ENCODE data around the gene SUV39H2. TPM values are rescaled to one million over a fixed set of nuclear protein-coding genes. Genes with fewer than 3 reads are reported as not detected.
"Not testable (repeated sequence)": the region's sequence is repeated elsewhere in the genome, so short reads cannot be mapped to it uniquely, and the experiment has no call there.

The SUV39H2 gene
- polyA plus RNA-seq, 3 donors: 1.6 to 4.5 (median 4.5) TPM

DNA sequence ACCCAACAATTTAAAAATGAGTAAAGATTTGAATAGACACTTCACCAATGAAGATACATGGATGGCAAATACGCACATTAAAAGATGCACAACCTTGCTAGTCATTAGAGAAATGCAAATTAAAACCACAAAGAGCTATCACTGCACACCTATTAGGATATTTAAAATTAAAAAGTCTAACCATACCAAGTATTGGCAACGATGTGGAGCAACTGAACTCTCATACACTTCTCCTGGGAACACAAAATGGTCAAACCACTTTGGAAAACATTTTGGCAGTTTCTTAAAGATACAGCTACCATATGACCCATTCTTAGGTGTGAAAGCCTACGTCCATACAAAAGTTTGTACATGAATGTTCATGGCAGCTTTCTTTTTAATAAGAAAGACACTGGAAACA lies 39.2 kb downstream of the SUV39H2 start:
- 97 to 98% (median 98%) methylated on average over 3 of the region's 3 CpGs for WGBS, 3 donors
- no peak overlapping the region for H3K27ac ChIP-seq (ENCODE audit: low read depth, low read length)

DNA sequence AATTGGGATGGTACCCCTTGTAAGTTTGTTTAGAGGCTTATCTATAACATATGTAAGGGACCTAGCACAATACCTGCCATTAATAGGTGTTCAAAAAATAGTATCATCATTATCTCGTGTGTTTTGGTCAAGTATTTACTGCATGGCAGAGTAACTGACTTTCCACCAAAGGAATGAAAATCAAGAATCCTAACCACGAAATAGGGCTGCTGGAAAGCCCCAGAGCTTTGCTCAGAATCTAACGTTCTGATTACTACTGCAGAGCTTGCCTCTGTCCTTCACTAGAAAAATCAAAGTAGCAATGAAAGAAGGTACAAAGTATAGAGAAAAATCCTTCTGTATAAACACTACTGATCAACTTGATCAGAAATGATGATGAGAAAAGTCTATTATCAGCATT lies 40.3 kb downstream of the SUV39H2 start:
- WGBS, 3 donors: 84 to 92% (median 92%) methylated on average over 3 of the region's 3 CpGs
- no peak overlapping the region for H3K27ac ChIP-seq (ENCODE audit: low read depth, low read length)

DNA sequence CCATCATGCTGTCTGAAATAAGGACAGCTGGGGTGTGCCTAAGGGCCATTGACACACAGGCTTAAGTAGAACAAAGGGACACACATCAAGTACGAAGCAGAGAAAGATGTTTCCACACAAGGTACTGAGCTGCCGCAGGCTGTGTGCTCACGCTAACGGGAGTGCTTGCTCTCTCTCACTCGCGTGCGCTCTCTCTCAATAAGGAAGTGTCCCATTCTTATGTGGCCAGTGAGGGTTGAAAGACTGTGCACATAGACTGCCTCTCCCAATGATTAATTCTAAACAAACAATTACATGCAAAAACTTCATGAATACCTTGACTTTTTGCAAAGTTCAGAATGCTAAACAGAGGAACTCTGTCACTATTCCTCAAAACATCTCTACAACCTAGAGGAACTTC lies 45.3 kb downstream of the SUV39H2 start:
- 94 to 97% (median 96%) methylated on average over 7 of the region's 7 CpGs for WGBS, 3 donors

DNA sequence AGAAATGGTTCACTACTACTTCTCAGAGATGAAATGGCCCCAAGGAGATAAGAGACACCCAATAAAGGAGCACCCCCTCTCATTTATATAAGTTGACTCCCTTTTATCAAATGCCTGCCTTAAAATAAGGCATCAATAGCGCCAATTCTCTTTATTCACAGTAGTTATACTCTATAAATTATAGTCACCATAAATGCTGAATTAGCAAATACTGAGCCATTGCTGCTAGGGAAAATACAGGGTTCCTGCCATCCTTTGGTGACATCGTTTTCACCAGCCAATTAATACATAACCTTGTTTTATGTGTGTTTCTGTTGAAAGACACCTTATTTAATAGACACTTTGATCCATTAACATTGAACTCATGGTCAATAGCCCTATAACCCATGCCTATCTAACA lies 46.6 kb downstream of the SUV39H2 start:
- 97 to 99% (median 99%) methylated on average over 2 of the region's 2 CpGs for WGBS, 3 donors
- no peak overlapping the region for H3K27ac ChIP-seq (ENCODE audit: low read depth, low read length)

More for the DNA sequence above, 45.3 kb downstream of the SUV39H2 start:
- H3K27ac ChIP-seq (ENCODE audit: low read depth, low read length): no peak overlapping the region

DNA sequence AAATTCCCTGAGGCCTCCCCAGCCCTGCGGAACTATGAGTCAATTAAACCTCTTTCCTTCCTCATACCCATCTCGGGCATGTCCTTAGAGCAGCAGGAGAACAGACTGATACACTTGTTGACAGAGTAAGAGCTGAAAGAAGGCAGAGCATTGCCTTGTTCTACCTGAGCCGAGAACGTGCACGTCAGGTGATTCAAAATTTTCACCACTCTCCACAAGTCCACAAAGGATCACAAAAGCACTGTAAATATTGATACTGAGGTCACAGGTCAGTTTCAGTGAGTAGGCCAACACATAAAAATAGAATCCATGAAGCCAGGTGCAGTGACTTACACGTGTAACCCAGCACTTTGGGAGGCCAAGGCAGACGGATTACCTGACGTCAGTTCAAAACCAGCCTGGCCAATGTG lies 47.4 kb downstream of the SUV39H2 start:
- 79 to 93% (median 88%) methylated on average over 8 of the region's 8 CpGs for WGBS, 3 donors
- H3K27ac ChIP-seq (ENCODE audit: low read depth, low read length): no peak overlapping the region

DNA sequence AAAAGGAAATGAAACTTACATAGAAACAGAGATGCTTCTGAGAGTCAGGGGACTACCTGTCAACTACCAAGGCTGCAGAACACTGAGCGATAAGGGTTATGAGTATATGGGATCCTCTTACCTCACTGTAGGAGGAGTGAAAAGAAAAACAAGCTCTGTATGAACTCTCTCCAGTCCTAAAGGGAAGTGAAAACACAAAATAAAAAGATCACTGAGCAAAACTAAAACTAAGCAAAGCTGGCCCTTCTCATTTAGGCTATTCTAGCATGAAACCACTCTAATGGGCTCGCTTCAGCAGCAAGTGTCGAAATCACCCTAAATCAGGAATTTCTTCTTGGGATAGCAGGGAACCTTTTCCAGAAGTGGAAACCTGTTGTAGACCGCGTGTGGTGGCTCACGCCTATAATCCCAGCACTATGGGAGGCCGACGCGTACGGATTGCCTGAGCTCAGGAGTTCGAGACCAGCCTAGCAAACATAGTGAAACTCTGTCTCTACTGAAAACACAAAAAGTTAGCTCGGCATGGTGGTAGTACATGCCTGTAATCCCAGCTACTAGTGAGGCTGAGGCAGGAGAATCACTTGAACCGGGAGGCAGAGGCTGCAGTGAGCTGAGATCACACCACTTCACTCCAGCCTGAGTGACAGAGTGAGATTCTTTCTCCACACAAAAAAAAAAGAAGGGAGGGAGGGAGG lies 48.2 kb downstream of the SUV39H2 start:
- 90 to 95% (median 93%) methylated on average over 13 of the region's 13 CpGs for WGBS, 3 donors
- no peak overlapping the region for H3K27ac ChIP-seq (ENCODE audit: low read depth, low read length)

DNA sequence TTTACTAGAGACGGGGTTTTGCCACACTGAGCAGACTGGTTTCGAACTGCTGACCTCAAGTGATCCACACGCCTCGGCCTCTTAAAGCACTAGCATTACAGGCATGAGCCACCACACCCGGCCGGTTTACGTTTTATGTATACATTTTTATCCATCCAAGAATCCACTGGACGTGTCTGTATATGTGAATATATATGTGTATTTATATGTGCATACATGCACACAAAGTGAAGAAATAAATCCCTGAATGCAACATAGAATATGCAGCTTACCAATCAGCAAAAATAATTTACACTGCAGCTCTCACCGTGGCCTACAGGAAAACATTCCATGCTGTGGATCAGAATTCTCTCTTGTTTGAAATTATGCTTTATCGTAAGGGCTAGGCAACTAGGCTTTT lies 51.9 kb downstream of the SUV39H2 start:
- 95 to 97% (median 97%) methylated on average over 10 of the region's 10 CpGs for WGBS, 3 donors
- H3K27ac ChIP-seq (ENCODE audit: low read depth, low read length): no peak overlapping the region

DNA sequence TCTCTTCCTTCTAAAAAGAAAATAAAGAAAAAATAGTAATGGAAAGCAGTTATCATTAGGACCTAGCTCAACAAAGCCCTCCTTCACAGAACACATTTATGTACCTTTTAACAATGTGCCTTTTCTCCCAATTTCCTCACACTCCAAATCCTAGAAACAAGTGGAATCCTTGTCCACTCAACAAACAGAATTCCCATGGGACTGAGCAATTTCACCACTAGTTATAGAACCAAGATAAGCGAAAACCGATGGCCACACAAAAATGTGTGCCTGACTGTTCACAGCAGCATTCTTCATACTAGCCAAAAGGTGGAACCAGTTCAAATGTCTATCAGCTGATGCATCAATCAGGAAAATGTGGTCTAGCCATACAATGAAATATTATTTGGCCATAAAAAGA lies 57.9 kb downstream of the SUV39H2 start:
- H3K27ac ChIP-seq (ENCODE audit: low read depth, low read length): no peak overlapping the region
- 75 to 89% (median 82%) methylated on average over 2 of the region's 2 CpGs for whole genome bisulfite sequencing, 3 donors

DNA sequence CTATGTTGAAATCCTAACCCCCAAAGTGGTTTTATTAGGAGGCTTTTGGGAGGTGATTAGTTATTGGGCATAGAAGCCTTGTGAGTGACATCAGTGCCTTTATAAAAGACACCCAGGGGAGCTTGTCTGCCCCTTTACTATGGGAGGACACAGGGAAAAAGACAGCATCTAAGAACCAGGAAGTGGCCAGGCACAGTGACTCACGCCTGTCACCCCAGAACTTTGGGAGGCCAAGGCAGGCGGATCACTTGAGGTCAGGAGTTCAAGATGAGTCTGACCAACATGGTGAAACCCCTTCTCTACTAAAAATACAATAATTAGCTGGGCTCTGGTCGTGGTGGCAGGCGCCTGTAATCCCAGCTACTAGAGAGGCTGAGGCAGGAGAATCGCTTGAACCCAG lies 60.3 kb downstream of the SUV39H2 start:
- H3K27ac ChIP-seq (ENCODE audit: low read depth, low read length): not testable (repeated sequence)
- 67 to 91% (median 86%) methylated on average over 2 to 4 of the region's 5 CpGs for WGBS, 3 donors

DNA sequence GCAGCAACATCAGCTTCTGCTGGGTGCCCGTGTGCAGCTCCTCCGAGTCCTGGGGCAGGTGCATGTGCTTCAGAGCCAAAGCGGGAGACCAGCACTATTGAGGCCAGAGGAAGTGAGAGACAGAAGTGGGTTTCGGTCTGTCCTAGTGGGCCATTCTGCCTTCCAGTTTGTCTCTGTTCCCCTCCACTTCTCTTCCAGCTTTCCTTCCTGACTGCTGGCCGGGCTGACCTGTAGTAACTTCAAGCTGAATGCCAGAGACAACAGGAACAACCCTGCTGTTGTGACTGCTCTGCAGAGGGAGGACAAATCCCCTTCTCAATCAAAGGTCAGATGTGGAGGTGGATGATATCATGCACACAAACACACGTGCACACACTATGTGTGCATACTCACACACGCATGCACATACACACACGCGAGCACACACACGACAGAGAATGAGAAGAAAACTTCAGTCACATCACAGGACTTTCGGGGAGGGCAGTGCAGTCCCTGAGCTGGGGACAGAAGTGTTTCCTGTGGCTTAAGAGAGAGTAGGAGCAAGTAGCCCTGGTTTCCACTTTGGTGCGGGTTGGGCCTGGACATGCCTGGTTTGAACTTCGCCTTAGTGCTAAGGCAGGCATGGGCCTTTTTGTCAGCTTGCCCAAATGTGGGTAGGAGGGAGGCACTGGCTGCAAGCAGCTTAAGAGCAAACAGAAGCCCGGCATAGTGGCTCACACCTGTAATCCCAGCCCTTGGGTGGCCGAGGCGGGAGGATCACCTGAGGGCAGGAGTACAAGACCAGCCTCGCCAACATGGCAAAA lies 63.7 kb downstream of the SUV39H2 start:
- WGBS, 3 donors: 91 to 93% (median 92%) methylated on average over 17 of the region's 17 CpGs
- not testable (repeated sequence) for H3K27ac ChIP-seq (ENCODE audit: low read depth, low read length)

DNA sequence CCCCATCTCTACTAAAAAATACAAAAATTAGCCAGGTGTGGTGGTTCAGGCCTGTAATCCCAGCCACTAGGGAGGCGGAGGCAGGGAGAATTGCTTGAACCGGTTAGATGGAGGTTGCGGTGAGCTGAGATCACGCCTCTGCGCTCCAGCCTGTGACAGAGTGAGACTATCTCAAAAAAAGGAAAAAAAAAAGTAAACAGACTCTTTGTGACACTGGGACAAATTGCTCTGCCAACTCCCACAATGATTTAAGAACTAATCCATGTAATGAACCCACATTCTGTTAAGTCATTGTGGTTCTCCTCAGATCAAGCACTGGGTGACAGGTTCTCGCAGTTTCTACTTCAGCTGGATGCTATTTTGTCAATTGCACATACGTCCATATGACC lies 64.3 kb downstream of the SUV39H2 start:
- H3K27ac ChIP-seq (ENCODE audit: low read depth, low read length): not testable (repeated sequence)
- 86 to 97% (median 91%) methylated on average over 7 of the region's 7 CpGs for WGBS, 3 donors

DNA sequence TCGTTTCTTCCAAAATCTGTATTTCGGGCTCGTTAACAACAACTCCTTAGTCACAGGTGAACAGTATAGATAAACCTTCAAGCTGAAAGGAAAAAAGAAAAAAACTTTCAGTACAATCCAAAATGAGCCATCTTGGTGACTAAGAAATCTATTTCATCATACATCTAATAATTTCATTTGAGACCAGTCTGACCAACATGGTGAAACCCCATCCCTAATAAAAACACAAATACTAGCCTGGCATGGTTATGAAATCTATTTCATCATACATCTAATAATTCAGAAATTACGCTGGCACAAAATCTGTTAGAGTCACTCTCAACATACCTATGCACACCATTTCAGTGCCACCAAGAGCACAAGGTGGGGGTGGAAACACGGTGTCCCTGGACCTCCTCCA lies 66.4 kb downstream of the SUV39H2 start:
- no peak overlapping the region for H3K27ac ChIP-seq (ENCODE audit: low read depth, low read length)
- 90 to 94% (median 90%) methylated on average over 5 of the region's 5 CpGs for WGBS, 3 donors

DNA sequence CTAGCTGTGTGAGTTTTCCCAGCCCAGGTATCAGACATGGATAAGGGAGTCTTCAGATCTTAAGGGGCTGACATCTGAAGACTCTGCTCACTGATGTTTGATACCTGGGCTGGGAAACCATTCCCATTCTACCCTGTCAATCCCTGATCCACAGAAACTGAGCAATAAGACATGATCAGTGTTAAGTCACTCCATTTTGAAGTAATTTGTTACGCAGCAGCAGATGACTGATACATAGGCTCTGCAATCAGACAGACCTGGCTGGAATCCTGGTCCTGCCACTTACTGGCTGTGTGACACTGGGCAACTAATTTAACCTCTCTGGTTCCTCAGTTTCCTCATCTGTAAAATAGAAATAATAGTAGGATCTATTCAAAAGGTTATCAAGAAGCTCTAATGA lies 68.6 kb downstream of the SUV39H2 start:
- WGBS, 3 donors: 95 to 97% (median 97%) methylated on average over 1 of the region's 1 CpG
- no peak overlapping the region for H3K27ac ChIP-seq (ENCODE audit: low read depth, low read length)

DNA sequence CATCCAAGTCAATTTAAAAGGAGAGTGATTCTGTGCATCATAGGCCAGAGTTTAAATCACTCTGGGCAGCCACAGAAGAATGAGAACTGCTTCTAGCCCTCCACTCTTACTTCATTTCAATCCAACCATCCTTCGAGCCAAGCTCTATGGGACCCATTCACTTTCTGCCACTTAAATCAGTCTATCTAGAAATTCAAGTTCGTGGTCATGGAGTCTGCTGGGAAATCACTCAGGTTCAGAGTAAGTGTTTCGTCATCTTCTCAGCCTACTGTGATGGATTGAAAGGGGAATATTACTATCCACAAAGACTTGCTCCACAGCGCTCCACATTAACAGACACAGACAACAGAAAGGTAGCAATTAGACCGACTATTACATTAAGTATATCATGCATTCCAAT lies 70.6 kb downstream of the SUV39H2 start:
- WGBS, 3 donors: 86 to 90% (median 89%) methylated on average over 5 of the region's 5 CpGs
- no peak overlapping the region for H3K27ac ChIP-seq (ENCODE audit: low read depth, low read length)

DNA sequence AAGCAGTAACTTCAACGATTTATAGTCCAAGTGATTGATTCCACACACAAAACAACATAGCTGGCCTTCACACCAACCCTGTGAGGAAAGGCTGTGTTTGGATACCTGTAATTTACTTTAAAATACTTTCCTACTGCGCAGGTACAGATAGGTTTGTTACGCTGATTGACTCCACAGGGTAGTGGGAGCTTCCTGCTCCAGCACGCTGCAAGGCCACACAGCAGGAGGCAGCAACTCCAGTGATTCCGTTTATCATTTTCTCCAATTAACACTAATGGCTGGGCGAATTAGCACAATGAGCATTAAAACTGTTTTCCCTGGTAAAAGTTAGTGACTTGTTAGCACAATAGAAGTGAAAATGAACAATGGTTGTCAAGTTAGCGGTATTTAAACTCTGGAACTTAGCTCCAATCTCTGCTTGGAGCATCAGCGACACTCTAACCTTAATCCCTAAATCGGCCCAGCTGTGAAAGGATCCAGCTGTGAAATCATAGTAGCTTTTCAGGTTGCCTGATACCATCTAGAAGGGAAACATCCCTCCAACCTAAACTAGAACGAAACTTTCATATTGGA lies 74.3 kb downstream of the SUV39H2 start:
- 29 to 39% (median 37%) methylated on average over 10 of the region's 10 CpGs for WGBS, 3 donors
- H3K27ac ChIP-seq (ENCODE audit: low read depth, low read length): no peak overlapping the region

DNA sequence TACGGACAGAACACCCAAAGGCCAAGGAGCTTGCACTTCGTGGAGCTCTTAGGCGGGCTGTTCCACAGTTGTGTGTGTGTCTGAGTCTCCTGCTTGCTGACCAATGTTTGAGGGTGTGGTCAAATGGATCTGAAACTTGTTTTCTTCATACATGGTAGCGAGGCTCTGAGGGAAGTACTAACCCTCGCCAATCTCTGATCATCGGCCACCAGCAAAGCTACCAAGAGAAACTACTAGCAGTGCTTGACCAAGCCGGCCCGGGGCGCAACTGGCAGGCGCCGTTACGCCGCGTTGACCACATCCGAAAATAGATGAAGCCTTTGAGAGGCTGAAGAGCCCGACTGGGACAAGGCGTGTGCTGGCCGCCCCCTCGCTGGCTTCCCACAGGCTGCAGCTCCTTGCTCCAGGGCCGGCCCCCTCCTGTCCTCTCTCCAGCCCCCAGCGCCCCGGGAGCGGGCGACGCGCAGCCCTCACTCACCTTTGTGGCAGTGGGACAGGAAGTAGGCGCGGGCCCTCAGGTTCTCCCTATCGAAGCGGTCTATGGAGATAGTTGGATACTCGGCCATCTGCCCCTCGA lies 74.8 kb downstream of the SUV39H2 start:
- WGBS, 3 donors: 0 to 2% (median 1%) methylated on average over 32 of the region's 32 CpGs
- peak overlapping the region; percentile 86 for H3K27ac ChIP-seq (ENCODE audit: low read depth, low read length)
